ENCODE results near the gene IZUMO4. TPM values are rescaled to one million over a fixed set of nuclear protein-coding genes. Genes with fewer than 3 reads are reported as not detected.

IZUMO4 gene
- total and polyA plus RNA-seq, 2 donors (not counting 1 experiment from before 2014, with no cell fraction given), result 34.8 to 93.9 TPM

GRCh38 chr19:2119921-2120785 lies 23.4 kb downstream of the IZUMO4 start:
- H3K4me3 Mint-ChIP-seq, result no peak overlapping the region

More at GRCh38 chr19:2119921-2120785, 23.4 kb downstream of the IZUMO4 start:
- Mint-ChIP-seq H3K4me1 (no peaks in the 10 kb centered on the region), H3K27ac (no peak overlapping the region), H3K27me3 (no peaks in the 10 kb centered on the region), H3K9me3 (ENCODE audit: insufficient read depth) (no peaks in the 10 kb centered on the region)
- H3K27ac ChIP-seq (ENCODE audit: low read length in 2 of 2), result no peak overlapping the region
- peaks cover 36% of the 10 kb centered on the region for H3K79me2 ChIP-seq (ENCODE audit: control insufficient read depth, insufficient read depth, low read length)
- intact Hi-C loops (cut with micrococcal nuclease), result no loop called here
- whole genome bisulfite sequencing (ENCODE audit: insufficient coverage), result 97% methylated on average over 25 of the region's 31 CpGs
- no peaks in the 10 kb centered on the region for H3K27me3 ChIP-seq (replicated peaks in 1 of 4; ENCODE audit: control extremely low read depth in 1 of 4, control insufficient read depth in 3 of 4, insufficient read depth in 4 of 4, low read length in 3 of 4)
- no peak overlapping the region for H2AFZ ChIP-seq (ENCODE audit: insufficient read depth, low read depth, low read length, poor library complexity, severe bottlenecking)
- no peak overlapping the region for H3K4me3 ChIP-seq (ENCODE audit: control extremely low read depth in 1 of 5, extremely low read depth in 1 of 5, insufficient read depth in 1 of 5, low read depth in 2 of 5, low read length in 4 of 5)
- H3K4me1 ChIP-seq (ENCODE audit: control insufficient read depth in 2 of 2, insufficient read depth in 2 of 2, low read length in 2 of 2), result no peaks in the 10 kb centered on the region
- H3K9me3 ChIP-seq (ENCODE audit: control extremely low read depth in 1 of 3, control insufficient read depth in 2 of 3, insufficient read depth in 1 of 3, low read length in 2 of 3), result no peaks in the 10 kb centered on the region
- peaks cover 54% of the 10 kb centered on the region for H4K20me1 ChIP-seq (ENCODE audit: control insufficient read depth, insufficient read depth, low read length, poor library complexity, severe bottlenecking)
- no peak for DNase-seq
- ChIA-PET POLR2A (interaction anchor here (0.7 kb wide), 2 partner anchors 85 to 582 kb away, joined by 10 to 11 read pairs; no protein-coding TSS in a partner anchor), CTCF (interaction anchor here (0.7 kb wide), 1 partner anchor 94 kb away, joined by 3 read pairs; no protein-coding TSS in a partner anchor)
- H3K4me2 ChIP-seq (replicated peaks; ENCODE audit: low read depth, low read length, poor library complexity, severe bottlenecking), result no peak overlapping the region
- peaks cover 0 to 81% of the 10 kb centered on the region in 2 experiments for H3K36me3 ChIP-seq (replicated peaks in 1 of 2; ENCODE audit: control extremely low read depth in 1 of 2, control insufficient read depth in 1 of 2, extremely low read depth in 1 of 2, insufficient read depth in 2 of 2, low read length in 1 of 2)
- ATAC-seq (ENCODE audit: low read depth), result peak; percentile 5
- H3K9ac ChIP-seq (ENCODE audit: low read length), result no peak overlapping the region
- TF ChIP-seq EZH2 (IDR thresholded peaks at IDR 0.05; ENCODE audit: borderline replicate concordance, insufficient read depth, low read depth, low read length, poor library complexity, severe bottlenecking) (no peak), CTCF (IDR thresholded peaks at IDR 0.05) (no peak)

All from B cell (primary cell).